Mesendoderm (in vitro differentiated cells): ENCODE results near the gene ZBTB42.

Source experiments
- DNase-seq: peaks from one replicate; pipeline ENCODE4 v3.0.0; 2013
- H2AK5ac ChIP-seq: 2 replicates; pipeline ENCODE4 v1.6.1; 2013; ENCODE audit warnings: low read length, inconsistent platforms
- H2BK120ac ChIP-seq: 2 replicates; pipeline ENCODE4 v1.6.1; 2013; ENCODE audit warnings: low read depth, mild to moderate bottlenecking, low read length, moderate library complexity, mixed read lengths
- H2BK15ac ChIP-seq: replicated peaks from 2 replicates; pipeline ENCODE4 v1.6.1; 2013; ENCODE audit warnings: low read depth, mild to moderate bottlenecking, moderate library complexity
- H2BK5ac ChIP-seq: 2 replicates; pipeline ENCODE4 v1.6.1; 2013; ENCODE audit warnings: low read length, inconsistent platforms
- H3K18ac ChIP-seq: 2 replicates; pipeline ENCODE4 v1.6.1; 2013; ENCODE audit warnings: mild to moderate bottlenecking, low read length, mixed read lengths
- H3K23ac ChIP-seq: one replicate; pipeline ENCODE4 v1.6.1; 2013; ENCODE audit warnings: low read length
- H3K27ac ChIP-seq: 2 replicates; pipeline ENCODE4 v1.5.1; 2013; ENCODE audit warnings: low read depth, mild to moderate bottlenecking, inconsistent platforms, low read length, moderate library complexity
- H3K27me3 ChIP-seq: 2 replicates; pipeline ENCODE4 v1.6.1; 2013; ENCODE audit warnings: low read length, control low read depth, mild to moderate bottlenecking, inconsistent platforms; ENCODE audit not compliant: insufficient read depth, poor library complexity
- H3K36me3 ChIP-seq: 2 replicates; pipeline ENCODE4 v1.6.1; 2013; ENCODE audit warnings: low read length, inconsistent platforms; ENCODE audit not compliant: control insufficient read depth, insufficient read depth
- H3K4ac ChIP-seq: one replicate; pipeline ENCODE4 v1.6.1; 2013; ENCODE audit warnings: low read depth, mild to moderate bottlenecking, low read length, moderate library complexity
- H3K4me1 ChIP-seq: 2 replicates; pipeline ENCODE4 v1.6.1; 2013; ENCODE audit warnings: low read depth, low read length, inconsistent platforms; ENCODE audit not compliant: control insufficient read depth
- H3K4me2 ChIP-seq: 2 replicates; pipeline ENCODE4 v1.6.1; 2013; ENCODE audit warnings: low read length
- H3K4me3 ChIP-seq: 2 replicates; pipeline ENCODE4 v1.5.1; 2013; ENCODE audit warnings: mild to moderate bottlenecking, low read length
- H3K56ac ChIP-seq: one replicate; pipeline ENCODE4 v1.6.1; 2013; ENCODE audit warnings: low read length
- H3K79me1 ChIP-seq: 2 replicates; pipeline ENCODE4 v1.6.1; 2013; ENCODE audit warnings: low read length, inconsistent platforms
- H3K79me2 ChIP-seq: 2 replicates; pipeline ENCODE4 v1.6.1; 2013; ENCODE audit warnings: mild to moderate bottlenecking, low read length; ENCODE audit not compliant: control insufficient read depth, insufficient read depth
- H3K9ac ChIP-seq: 2 replicates; pipeline ENCODE4 v1.6.1; 2013; ENCODE audit warnings: low read length, inconsistent platforms
- H4K5ac ChIP-seq: one replicate; pipeline ENCODE4 v1.6.1; 2013; ENCODE audit warnings: low read length
- H4K8ac ChIP-seq: one replicate; pipeline ENCODE4 v1.6.1; 2013; ENCODE audit warnings: low read depth, mild to moderate bottlenecking, control low read depth, low read length, moderate library complexity
- WGBS: extraction: QIAGEN DNeasy Blood & Tissue Kit; methylation state at CpG from one replicate; pipeline ENCODE4 v1.1.7; 2013; ENCODE audit warnings: low lambda C conversion rate, missing lambda C conversion rate; ENCODE audit not compliant: insufficient coverage; ENCODE audit errors: extremely low coverage; 5-methylcytosine and 5-hydroxymethylcytosine counted together

ZBTB42 gene

GRCh38 chr14:104787736-104788135 lies 13.2 kb upstream of the ZBTB42 start:
- no peak overlapping the region for H3K56ac ChIP-seq
- H2BK15ac ChIP-seq, result no peak overlapping the region
- no peak overlapping the region for H3K4ac ChIP-seq
- H3K4me3 ChIP-seq, result no peak overlapping the region
- peaks cover 2% of the 10 kb centered on the region for H3K79me2 ChIP-seq
- no peak overlapping the region for H3K9ac ChIP-seq
- H4K5ac ChIP-seq, result no peak overlapping the region
- WGBS, result no CpG with 5 or more reads among the region's 7 CpGs
- H3K27me3 ChIP-seq, result no peaks in the 10 kb centered on the region
- peaks cover 11% of the 10 kb centered on the region for H3K79me1 ChIP-seq
- H3K18ac ChIP-seq, result no peak overlapping the region
- no peak overlapping the region for H3K4me2 ChIP-seq
- H4K8ac ChIP-seq, result no peak overlapping the region
- H2BK120ac ChIP-seq, result no peak overlapping the region
- H2BK5ac ChIP-seq, result no peak overlapping the region
- no peak overlapping the region for H2AK5ac ChIP-seq
- H3K4me1 ChIP-seq, result no peaks in the 10 kb centered on the region
- no peak overlapping the region for H3K27ac ChIP-seq
- no peak overlapping the region for H3K23ac ChIP-seq
- DNase-seq, result no peak
- no peaks in the 10 kb centered on the region for H3K36me3 ChIP-seq

- Histone ChIP-seq H3K18ac (no peak overlapping the region), H3K4me2 (no peak overlapping the region), H2BK5ac (no peak overlapping the region), H2BK120ac (no peak overlapping the region), H2AK5ac (no peak overlapping the region), H4K8ac (no peak overlapping the region), H3K27ac (no peak overlapping the region), H3K9ac (no peak overlapping the region), H3K27me3 (no peaks in the 10 kb centered on the region), H2BK15ac (no peak overlapping the region), H3K4me3 (no peak overlapping the region), H3K4me1 (peaks cover 2% of the 10 kb centered on the region), H3K79me1 (peaks cover 14% of the 10 kb centered on the region), H3K4ac (no peak overlapping the region), H3K79me2 (peaks cover 6% of the 10 kb centered on the region), H3K56ac (no peak overlapping the region), H4K5ac (no peak overlapping the region), H3K36me3 (no peaks in the 10 kb centered on the region), H3K23ac (no peak overlapping the region)
- no CpG with 5 or more reads among the region's 14 CpGs for WGBS
- no peak for DNase-seq
Measured at GRCh38 chr14:104788161-104788818, 12.6 kb upstream of the ZBTB42 start.

GRCh38 chr14:104788873-104789663 lies 11.8 kb upstream of the ZBTB42 start:
- H3K4ac ChIP-seq, result no peak overlapping the region
- no peak overlapping the region for H2BK5ac ChIP-seq
- DNase-seq, result no peak

GRCh38 chr14:104789752-104790743 lies 10.9 kb upstream of the ZBTB42 start:
- H4K5ac ChIP-seq, result no peak overlapping the region
- H2BK15ac ChIP-seq, result no peak overlapping the region
- no peak overlapping the region for H3K27ac ChIP-seq
- H4K8ac ChIP-seq, result no peak overlapping the region
- H2BK5ac ChIP-seq, result no peak overlapping the region
- peaks cover 19% of the 10 kb centered on the region for H3K79me1 ChIP-seq
- no peak overlapping the region for H3K23ac ChIP-seq
- no peak for DNase-seq
- no peak overlapping the region for H3K9ac ChIP-seq
- no peaks in the 10 kb centered on the region for H3K27me3 ChIP-seq
- H2BK120ac ChIP-seq, result no peak overlapping the region
- no peak overlapping the region for H3K4me2 ChIP-seq
- no peak overlapping the region for H3K18ac ChIP-seq
- H3K4ac ChIP-seq, result no peak overlapping the region
- peaks cover 6% of the 10 kb centered on the region for H3K79me2 ChIP-seq
- H3K4me3 ChIP-seq, result no peak overlapping the region
- peaks cover 6% of the 10 kb centered on the region for H3K4me1 ChIP-seq
- no peak overlapping the region for H3K56ac ChIP-seq
- no CpG with 5 or more reads among the region's 31 CpGs for WGBS
- no peak overlapping the region for H2AK5ac ChIP-seq
- H3K36me3 ChIP-seq, result no peaks in the 10 kb centered on the region

More at GRCh38 chr14:104788873-104789663, 11.8 kb upstream of the ZBTB42 start:
- H4K8ac ChIP-seq, result no peak overlapping the region
- no peak overlapping the region for H3K9ac ChIP-seq
- H3K27ac ChIP-seq, result no peak overlapping the region
- no peak overlapping the region for H3K23ac ChIP-seq
- peaks cover 6% of the 10 kb centered on the region for H3K4me1 ChIP-seq
- no CpG with 5 or more reads among the region's 39 CpGs for WGBS
- H3K4me3 ChIP-seq, result no peak overlapping the region
- no peak overlapping the region for H2BK120ac ChIP-seq
- H3K36me3 ChIP-seq, result no peaks in the 10 kb centered on the region
- H3K79me1 ChIP-seq, result peaks cover 19% of the 10 kb centered on the region
- no peak overlapping the region for H3K4me2 ChIP-seq
- no peak overlapping the region for H3K56ac ChIP-seq
- peaks cover 6% of the 10 kb centered on the region for H3K79me2 ChIP-seq
- H4K5ac ChIP-seq, result no peak overlapping the region
- H3K18ac ChIP-seq, result no peak overlapping the region
- no peaks in the 10 kb centered on the region for H3K27me3 ChIP-seq
- H2BK15ac ChIP-seq, result no peak overlapping the region
- no peak overlapping the region for H2AK5ac ChIP-seq

- WGBS, result no CpG with 5 or more reads among the region's 9 CpGs
- no peak for DNase-seq
Measured at GRCh38 chr14:104791425-104791824, 9.5 kb upstream of the ZBTB42 start.

More at GRCh38 chr14:104791425-104791824, 9.5 kb upstream of the ZBTB42 start:
- H4K5ac ChIP-seq, result no peak overlapping the region
- H3K56ac ChIP-seq, result no peak overlapping the region
- peaks cover 6% of the 10 kb centered on the region for H3K79me2 ChIP-seq
- H3K4me1 ChIP-seq, result peaks cover 9% of the 10 kb centered on the region
- no peaks in the 10 kb centered on the region for H3K36me3 ChIP-seq
- H2AK5ac ChIP-seq, result no peak overlapping the region
- no peak overlapping the region for H2BK5ac ChIP-seq
- H3K23ac ChIP-seq, result no peak overlapping the region
- H3K9ac ChIP-seq, result no peak overlapping the region
- no peak overlapping the region for H3K4me3 ChIP-seq
- no peak overlapping the region for H3K18ac ChIP-seq
- H3K27ac ChIP-seq, result no peak overlapping the region
- no peaks in the 10 kb centered on the region for H3K27me3 ChIP-seq
- H3K4me2 ChIP-seq, result no peak overlapping the region
- H3K4ac ChIP-seq, result no peak overlapping the region
- H2BK15ac ChIP-seq, result no peak overlapping the region
- no peak overlapping the region for H2BK120ac ChIP-seq
- no peak overlapping the region for H4K8ac ChIP-seq
- H3K79me1 ChIP-seq, result peaks cover 19% of the 10 kb centered on the region
